ENCODE measurements around the gene ARHGAP10. TPM values are rescaled to one million over a fixed set of nuclear protein-coding genes. Genes with fewer than 3 reads are reported as not detected.

ARHGAP10 gene
- total RNA-seq, 1 donor from 2014 or later: 28.0 TPM

- FAIRE-seq (no peak), DNase-seq (ENCODE audit: low read depth) (no peak)
- Histone ChIP-seq H2AFZ (ENCODE audit: low read depth, low read length) (peak overlapping the region; percentile 84), H3K36me3 (ENCODE audit: insufficient read depth, low read length) (no peaks in the 10 kb centered on the region), H3K9ac (ENCODE audit: low read length) (peak overlapping the region; percentile 96), H4K20me1 (ENCODE audit: insufficient read depth, low read length) (peaks cover 8% of the 10 kb centered on the region), H3K27me3 (ENCODE audit: insufficient read depth, low read length) (no peaks in the 10 kb centered on the region), H3K4me1 (ENCODE audit: insufficient read depth, low read length) (peaks cover 5% of the 10 kb centered on the region), H3K4me3 (ENCODE audit: insufficient read depth, low read depth, low read length) (peak overlapping the region; percentile 89), H3K27ac (ENCODE audit: low read depth, low read length) (peak overlapping the region; percentile 93), H3K4me2 (ENCODE audit: low read length) (peak overlapping the region; percentile 94), H3K79me2 (ENCODE audit: insufficient read depth, low read length) (peaks cover 53% of the 10 kb centered on the region), H3K9me3 (ENCODE audit: insufficient read depth, low read depth, low read length) (no peaks in the 10 kb centered on the region)
- Mint-ChIP-seq H3K9me3 (ENCODE audit: unreplicated experiment) (no peaks in the 10 kb centered on the region), H3K27ac (ENCODE audit: unreplicated experiment) (peak overlapping the region; percentile 63), H3K27me3 (ENCODE audit: low read depth, unreplicated experiment) (no peaks in the 10 kb centered on the region), H3K4me3 (ENCODE audit: unreplicated experiment) (peak overlapping the region; percentile 91), H3K36me3 (ENCODE audit: low read depth, unreplicated experiment) (peaks cover 4% of the 10 kb centered on the region), H3K4me1 (ENCODE audit: low read depth, unreplicated experiment) (peaks cover 4% of the 10 kb centered on the region)
- TF ChIP-seq CTCF (IDR thresholded peaks at IDR 0.05; ENCODE audit: insufficient read depth, low read depth, low read length) (no peak), EZH2 (IDR thresholded peaks at IDR 0.05; ENCODE audit: insufficient read depth, low read length) (no peak)
Measured at GRCh38 chr4:147683188-147683591, 48.7 kb upstream of the ARHGAP10 start.

GRCh38 chr4:147683717-147684700, 47.9 kb upstream of the ARHGAP10 start, which contains the start of gene PRMT9:
PRMT9 (minus strand) TSS chr4:147684163; CDS start chr4:147683987, 176 bp downstream.
- Mint-ChIP-seq H3K27ac (ENCODE audit: unreplicated experiment) (peak within 1 kb of the TSS; percentile 97), H3K4me1 (ENCODE audit: low read depth, unreplicated experiment) (peaks cover 4% of the 10 kb centered on the region), H3K4me3 (ENCODE audit: unreplicated experiment) (peak within 1 kb of the TSS; percentile 91), H3K9me3 (ENCODE audit: unreplicated experiment) (no peaks in the 10 kb centered on the region), H3K36me3 (ENCODE audit: low read depth, unreplicated experiment) (no peaks in the 10 kb centered on the region), H3K27me3 (ENCODE audit: low read depth, unreplicated experiment) (no peaks in the 10 kb centered on the region)
- no peaks in the 10 kb centered on the region for H3K36me3 ChIP-seq (ENCODE audit: insufficient read depth, low read length)
- peaks cover 5% of the 10 kb centered on the region for H3K4me1 ChIP-seq (ENCODE audit: insufficient read depth, low read length)
- peaks cover 47% of the 10 kb centered on the region for H3K79me2 ChIP-seq (ENCODE audit: insufficient read depth, low read length)
- peaks cover under 1% of the 10 kb centered on the region for H4K20me1 ChIP-seq (ENCODE audit: insufficient read depth, low read length)
- H3K27ac ChIP-seq (ENCODE audit: low read depth, low read length): peak within 1 kb of the TSS; percentile 93
- DNase-seq (ENCODE audit: low read depth) (peak; percentile 93), FAIRE-seq (no peak)
- H3K27me3 ChIP-seq (ENCODE audit: insufficient read depth, low read length): no peaks in the 10 kb centered on the region
- H3K9ac ChIP-seq (ENCODE audit: low read length): peak within 1 kb of the TSS; percentile 96
- H2AFZ ChIP-seq (ENCODE audit: low read depth, low read length): peak within 1 kb of the TSS; percentile 84
- H3K4me3 ChIP-seq (ENCODE audit: insufficient read depth, low read depth, low read length): peak within 1 kb of the TSS; percentile 89
- peak within 1 kb of the TSS; percentile 94 for H3K4me2 ChIP-seq (ENCODE audit: low read length)
- no peaks in the 10 kb centered on the region for H3K9me3 ChIP-seq (ENCODE audit: insufficient read depth, low read depth, low read length)
- no peak for TF ChIP-seq CTCF (IDR thresholded peaks at IDR 0.05; ENCODE audit: insufficient read depth, low read depth, low read length)
- no peak for TF ChIP-seq EZH2 (IDR thresholded peaks at IDR 0.05; ENCODE audit: insufficient read depth, low read length)

All from astrocyte (in vitro differentiated cells and primary cell).